Measurements from ENCODE around the gene UQCRFS1. TPM values are rescaled to one million over a fixed set of nuclear protein-coding genes. Genes with fewer than 3 reads are reported as not detected.

UQCRFS1 gene
- total RNA-seq, 6 experiments from 2014 or later, result 23.9 to 39.0 (median 27.5) TPM

- Histone ChIP-seq H3K36me3 (no peaks in the 10 kb centered on the region), H3K4me3 (no peak overlapping the region), H3K27ac (no peak overlapping the region), H3K9me3 (no peaks in the 10 kb centered on the region), H3K4me1 (no peaks in the 10 kb centered on the region), H3K27me3 (no peaks in the 10 kb centered on the region)
- 30% methylated on average over 1 of the region's 1 CpG for WGBS (ENCODE audit: insufficient coverage, low coverage, low lambda C conversion rate, missing lambda C conversion rate)
- intact Hi-C loops (cut with DNase I), result no loop called here
- no peak for TF ChIP-seq POLR2A (IDR thresholded peaks at IDR 0.05)
- no peak for TF ChIP-seq CTCF (IDR thresholded peaks at IDR 0.05)
- ATAC-seq (no peak), DNase-seq (no peak)
Measured at GRCh38 chr19:29170554-29170953, 42.4 kb downstream of the UQCRFS1 start.

GRCh38 chr19:29162694-29163093 lies 50.3 kb downstream of the UQCRFS1 start:
- no peaks in the 10 kb centered on the region for H3K9me3 ChIP-seq
- DNase-seq, result no peak
- no peak overlapping the region for H3K27ac ChIP-seq
- no peaks in the 10 kb centered on the region for H3K27me3 ChIP-seq
- no peak for ATAC-seq
- WGBS (ENCODE audit: insufficient coverage, low coverage, low lambda C conversion rate, missing lambda C conversion rate), result 22% methylated on average over 3 of the region's 3 CpGs
- no peaks in the 10 kb centered on the region for H3K4me1 ChIP-seq
- intact Hi-C loops (cut with DNase I), result no loop called here
- no peak overlapping the region for H3K4me3 ChIP-seq
- no peak for TF ChIP-seq POLR2A (IDR thresholded peaks at IDR 0.05)
- no peak for TF ChIP-seq CTCF (IDR thresholded peaks at IDR 0.05)
- no peaks in the 10 kb centered on the region for H3K36me3 ChIP-seq

- no peaks in the 10 kb centered on the region for H3K36me3 ChIP-seq
- no peaks in the 10 kb centered on the region for H3K4me1 ChIP-seq
- no peak for ATAC-seq
- no peaks in the 10 kb centered on the region for H3K27me3 ChIP-seq
- H3K4me3 ChIP-seq, result no peak overlapping the region
- 66% methylated on average over 2 of the region's 2 CpGs for WGBS (ENCODE audit: insufficient coverage, low coverage, low lambda C conversion rate, missing lambda C conversion rate)
- TF ChIP-seq CTCF (IDR thresholded peaks at IDR 0.05), result no peak
- TF ChIP-seq POLR2A (IDR thresholded peaks at IDR 0.05), result no peak
- intact Hi-C loops (cut with DNase I), result no loop called here
- no peak for DNase-seq
- no peaks in the 10 kb centered on the region for H3K9me3 ChIP-seq
- no peak overlapping the region for H3K27ac ChIP-seq
Measured at GRCh38 chr19:29155683-29156082, 57.3 kb downstream of the UQCRFS1 start.

Small RNA genes within 50 kb of the gene (small RNA-seq; reads per million reads assigned to genes)
- 0 reads per million in 2 experiments for gene RN7SL340P
